ENCODE data around the gene EPHB3.

The EPHB3 gene

GRCh38 chr3:184630861-184631471 is 69.4 kb downstream of the EPHB3 start:
- no peak for DNase-seq

DNA sequence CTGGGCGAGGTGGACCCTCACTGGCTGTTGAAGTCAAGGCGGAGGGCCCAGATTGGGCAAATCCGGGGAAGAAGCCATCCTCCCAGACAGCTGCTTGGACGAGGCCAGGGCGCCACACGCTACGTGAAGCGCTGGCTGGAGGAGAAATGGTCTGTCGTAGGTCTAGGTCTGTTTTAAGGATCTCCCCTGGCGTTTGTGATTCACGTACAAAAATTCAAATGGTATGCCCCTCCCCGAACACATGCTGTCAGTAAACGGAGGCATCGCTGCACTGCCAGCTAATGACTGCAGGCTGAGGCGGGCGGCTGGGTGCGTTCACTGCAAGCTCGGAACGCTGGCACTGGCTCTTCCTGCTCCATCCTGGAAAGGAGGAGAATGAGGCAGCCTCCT is 69.9 kb downstream of the EPHB3 start:
- DNase-seq = no peak
